ENCODE measurements around the gene AGO4. TPM values are rescaled to one million over a fixed set of nuclear protein-coding genes. Genes with fewer than 3 reads are reported as not detected.
"Not testable (repeated sequence)": the region's sequence is repeated elsewhere in the genome, so short reads cannot be mapped to it uniquely, and the experiment has no call there.

Gene AGO4
- total RNA-seq, 1 donor from 2014 or later: 20.8 TPM

DNA sequence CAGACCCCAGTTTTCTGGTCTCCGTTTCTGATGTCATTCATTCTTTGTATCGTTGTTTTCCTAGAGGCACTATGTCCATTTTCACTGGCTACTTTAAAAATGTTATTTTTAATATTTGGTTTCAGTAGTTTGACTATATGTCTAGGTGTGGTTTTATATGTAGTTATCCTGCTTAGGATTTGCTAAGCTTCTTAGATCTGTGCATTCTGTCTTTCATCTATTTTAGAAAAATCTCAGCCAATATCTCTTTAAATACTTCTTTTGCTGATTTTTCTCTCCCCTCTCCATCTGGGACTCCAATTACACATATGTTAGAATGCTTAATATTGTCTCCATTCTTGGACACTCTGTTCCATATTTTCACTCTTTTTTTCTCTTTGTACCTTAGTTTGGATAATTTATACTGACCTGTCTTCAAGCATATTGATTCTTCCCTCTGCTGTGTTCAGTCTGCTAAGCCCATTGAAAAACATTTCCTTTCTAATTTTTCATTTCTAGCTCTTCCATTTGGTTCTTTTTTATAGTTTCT lies 24.7 kb upstream of the AGO4 start:
- H3K36me3 Mint-ChIP-seq (ENCODE audit: unreplicated experiment): peaks cover 6% of the 10 kb centered on the region
- H3K4me1 Mint-ChIP-seq (ENCODE audit: low read depth, unreplicated experiment): no peaks in the 10 kb centered on the region
- peaks cover 2% of the 10 kb centered on the region for H3K27me3 Mint-ChIP-seq (ENCODE audit: unreplicated experiment)
- no peak overlapping the region for H3K27ac Mint-ChIP-seq (ENCODE audit: unreplicated experiment)
- no peaks in the 10 kb centered on the region for H3K9me3 Mint-ChIP-seq (ENCODE audit: unreplicated experiment)
- no peak for DNase-seq
- no peak overlapping the region for H3K4me3 Mint-ChIP-seq (ENCODE audit: unreplicated experiment)
- TF ChIP-seq, protein P1, sequence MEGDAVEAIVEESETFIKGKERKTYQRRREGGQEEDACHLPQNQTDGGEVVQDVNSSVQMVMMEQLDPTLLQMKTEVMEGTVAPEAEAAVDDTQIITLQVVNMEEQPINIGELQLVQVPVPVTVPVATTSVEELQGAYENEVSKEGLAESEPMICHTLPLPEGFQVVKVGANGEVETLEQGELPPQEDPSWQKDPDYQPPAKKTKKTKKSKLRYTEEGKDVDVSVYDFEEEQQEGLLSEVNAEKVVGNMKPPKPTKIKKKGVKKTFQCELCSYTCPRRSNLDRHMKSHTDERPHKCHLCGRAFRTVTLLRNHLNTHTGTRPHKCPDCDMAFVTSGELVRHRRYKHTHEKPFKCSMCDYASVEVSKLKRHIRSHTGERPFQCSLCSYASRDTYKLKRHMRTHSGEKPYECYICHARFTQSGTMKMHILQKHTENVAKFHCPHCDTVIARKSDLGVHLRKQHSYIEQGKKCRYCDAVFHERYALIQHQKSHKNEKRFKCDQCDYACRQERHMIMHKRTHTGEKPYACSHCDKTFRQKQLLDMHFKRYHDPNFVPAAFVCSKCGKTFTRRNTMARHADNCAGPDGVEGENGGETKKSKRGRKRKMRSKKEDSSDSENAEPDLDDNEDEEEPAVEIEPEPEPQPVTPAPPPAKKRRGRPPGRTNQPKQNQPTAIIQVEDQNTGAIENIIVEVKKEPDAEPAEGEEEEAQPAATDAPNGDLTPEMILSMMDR (IDR thresholded peaks at IDR 0.05; ENCODE audit: partially characterized antibody, unreplicated experiment): no peak

DNA sequence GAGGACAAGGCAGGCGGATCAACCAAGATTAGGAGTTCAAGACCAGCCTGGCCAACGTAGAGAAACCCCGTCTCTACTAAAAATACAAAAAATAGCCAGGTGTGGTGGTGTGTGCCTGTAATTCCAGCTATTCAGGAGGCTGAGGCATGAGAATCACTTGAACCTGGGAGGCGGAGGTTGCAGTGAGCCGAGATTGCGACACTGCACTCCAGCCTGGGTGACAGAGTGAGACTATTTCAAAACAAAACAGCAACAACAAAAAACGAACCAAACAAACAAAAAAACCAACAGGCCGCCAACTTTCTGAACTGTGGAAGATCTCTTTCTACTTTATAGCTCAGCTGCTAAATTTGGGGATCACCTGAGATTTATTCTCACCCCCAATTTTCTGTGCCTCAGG lies 23.5 kb upstream of the AGO4 start:
- not testable (repeated sequence) for DNase-seq; H3K4me1 Mint-ChIP-seq (ENCODE audit: low read depth, unreplicated experiment); H3K27ac Mint-ChIP-seq (ENCODE audit: unreplicated experiment); H3K36me3 Mint-ChIP-seq (ENCODE audit: unreplicated experiment); H3K27me3 Mint-ChIP-seq (ENCODE audit: unreplicated experiment); H3K9me3 Mint-ChIP-seq (ENCODE audit: unreplicated experiment); H3K4me3 Mint-ChIP-seq (ENCODE audit: unreplicated experiment)

DNA sequence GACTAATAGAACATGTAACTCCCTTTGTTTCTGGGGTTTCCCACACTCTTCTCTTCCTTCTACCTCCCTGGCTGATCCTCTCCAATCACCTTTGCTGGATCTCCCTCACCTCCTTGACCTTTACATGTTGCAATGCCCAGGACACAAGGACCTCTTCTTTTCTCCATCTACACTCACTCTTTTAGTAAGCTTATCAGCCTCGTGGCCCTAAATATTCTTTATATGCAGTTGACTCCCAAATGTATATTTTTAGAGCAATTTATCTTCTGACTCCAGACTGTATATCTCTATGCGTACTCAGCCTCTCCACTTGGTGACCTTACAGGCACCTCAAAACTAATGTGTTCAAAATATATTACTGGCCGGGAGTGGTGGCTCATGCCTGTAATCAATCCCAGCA lies 19.7 kb upstream of the AGO4 start:
- TF ChIP-seq, protein P1 (IDR thresholded peaks at IDR 0.05; ENCODE audit: partially characterized antibody, unreplicated experiment): no peak
- Mint-ChIP-seq H3K27ac (ENCODE audit: unreplicated experiment) (no peak overlapping the region), H3K4me1 (ENCODE audit: low read depth, unreplicated experiment) (no peaks in the 10 kb centered on the region), H3K9me3 (ENCODE audit: unreplicated experiment) (no peaks in the 10 kb centered on the region), H3K27me3 (ENCODE audit: unreplicated experiment) (no peaks in the 10 kb centered on the region), H3K4me3 (ENCODE audit: unreplicated experiment) (no peak overlapping the region), H3K36me3 (ENCODE audit: unreplicated experiment) (peaks cover 5% of the 10 kb centered on the region)
- DNase-seq: no peak

DNA sequence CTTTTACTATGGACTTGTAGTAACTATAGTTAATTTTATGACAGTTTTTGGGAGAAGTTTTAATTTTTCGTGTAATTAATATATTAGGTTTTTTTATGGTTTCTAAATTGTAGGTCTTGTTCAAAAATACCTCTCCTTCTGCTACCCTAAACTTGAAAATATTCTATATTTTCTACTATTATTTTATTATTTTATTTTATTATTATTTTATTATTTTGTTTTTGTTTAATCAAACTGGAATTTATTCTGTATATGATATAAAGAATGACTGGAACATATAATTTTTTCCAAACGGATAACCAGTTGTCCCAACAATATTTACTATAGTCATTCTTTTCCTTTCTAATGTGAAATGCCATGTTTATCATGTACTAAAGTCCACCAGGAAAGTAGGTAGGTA lies 17.1 kb upstream of the AGO4 start:
- no peak overlapping the region for H3K4me3 Mint-ChIP-seq (ENCODE audit: unreplicated experiment)
- peaks cover 5% of the 10 kb centered on the region for H3K36me3 Mint-ChIP-seq (ENCODE audit: unreplicated experiment)

DNA sequence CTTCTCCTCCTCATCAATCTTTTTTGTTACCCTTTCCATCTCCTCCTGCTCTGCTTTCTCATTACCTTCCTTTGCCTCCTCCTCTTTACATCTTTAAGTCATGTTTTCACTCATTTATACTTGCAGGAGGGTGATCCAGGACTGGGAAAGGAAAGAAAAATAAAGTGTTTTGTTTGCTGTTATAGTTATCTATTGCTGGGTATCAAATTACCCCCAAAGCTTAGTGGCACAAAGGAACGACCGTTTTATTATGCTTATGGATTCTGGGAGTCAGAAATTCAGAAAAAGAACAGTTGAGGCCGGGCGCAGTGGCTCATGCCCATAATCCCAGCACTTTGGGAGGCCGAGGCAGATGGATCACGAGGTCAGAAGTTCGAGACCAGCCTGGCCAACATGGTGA lies 12.5 kb upstream of the AGO4 start:
- H3K27me3 Mint-ChIP-seq (ENCODE audit: unreplicated experiment): no peaks in the 10 kb centered on the region
- H3K27ac Mint-ChIP-seq (ENCODE audit: unreplicated experiment): no peak overlapping the region
- H3K4me1 Mint-ChIP-seq (ENCODE audit: low read depth, unreplicated experiment): no peaks in the 10 kb centered on the region
- no peaks in the 10 kb centered on the region for H3K9me3 Mint-ChIP-seq (ENCODE audit: unreplicated experiment)
- H3K36me3 Mint-ChIP-seq (ENCODE audit: unreplicated experiment): peaks cover 5% of the 10 kb centered on the region
- TF ChIP-seq, protein P1 (IDR thresholded peaks at IDR 0.05; ENCODE audit: partially characterized antibody, unreplicated experiment): no peak
- no peak overlapping the region for H3K4me3 Mint-ChIP-seq (ENCODE audit: unreplicated experiment)
- DNase-seq: no peak

More for the DNA sequence above, 17.1 kb upstream of the AGO4 start:
- Mint-ChIP-seq H3K27ac (ENCODE audit: unreplicated experiment) (no peak overlapping the region), H3K27me3 (ENCODE audit: unreplicated experiment) (no peaks in the 10 kb centered on the region), H3K4me1 (ENCODE audit: low read depth, unreplicated experiment) (no peaks in the 10 kb centered on the region), H3K9me3 (ENCODE audit: unreplicated experiment) (no peaks in the 10 kb centered on the region)
- DNase-seq: no peak
- TF ChIP-seq, protein P1 (IDR thresholded peaks at IDR 0.05; ENCODE audit: partially characterized antibody, unreplicated experiment): no peak
